Neural progenitor cell (in vitro differentiated cells): Measurements from ENCODE around the gene LAMA2. TPM values are rescaled to one million over a fixed set of nuclear protein-coding genes. Genes with fewer than 3 reads are reported as not detected.

ENCODE experiments used
- DNase-seq: peaks from one replicate; pipeline ENCODE4 v3.0.0-alpha.2; 2016; ENCODE audit warnings: low spot score
- H2AFZ ChIP-seq: fragments of 200-600 bp; sonication (generic); replicated peaks from 2 replicates; pipeline ENCODE4 v1.6.1; 2016; ENCODE audit warnings: antibody characterized with exemption
- H3F3A ChIP-seq: fragments of 200-600 bp; sonication (generic); 2 replicates; pipeline ENCODE4 v1.6.1; 2016; ENCODE audit warnings: antibody characterized with exemption, low read depth
- H3K27ac ChIP-seq: fragments of 200-600 bp; sonication (generic); 2 replicates; pipeline ENCODE4 v1.5.1; 2016; ENCODE audit warnings: mild to moderate bottlenecking
- H3K27me3 ChIP-seq: fragments of 200-600 bp; sonication (generic); 2 replicates; pipeline ENCODE4 v1.6.1; 2016; ENCODE audit warnings: mild to moderate bottlenecking, moderate library complexity
- H3K36me3 ChIP-seq: fragments of 200-600 bp; sonication (generic); 2 replicates; pipeline ENCODE4 v1.5.1; 2016
- H3K4me1 ChIP-seq: fragments of 200-600 bp; sonication (generic); 2 replicates; pipeline ENCODE4 v1.6.1; 2016; ENCODE audit warnings: mixed run types
- H3K4me2 ChIP-seq: fragments of 200-600 bp; sonication (generic); 2 replicates; pipeline ENCODE4 v1.6.1; 2016
- H3K4me3 ChIP-seq: fragments of 200-600 bp; sonication (generic); 2 replicates; pipeline ENCODE4 v1.5.1; 2016
- H3K79me2 ChIP-seq: fragments of 200-600 bp; sonication (generic); 2 replicates; pipeline ENCODE4 v1.6.1; 2016; ENCODE audit warnings: low read depth
- H3K9ac ChIP-seq: fragments of 200-600 bp; sonication (generic); 2 replicates; pipeline ENCODE4 v1.6.1; 2016
- H3K9me3 ChIP-seq: fragments of 200-600 bp; sonication (generic); 2 replicates; pipeline ENCODE4 v1.5.1; 2016; ENCODE audit warnings: low read depth
- H4K20me1 ChIP-seq: fragments of 200-600 bp; sonication (generic); 2 replicates; pipeline ENCODE4 v1.6.1; 2016; ENCODE audit warnings: low read depth
- H3K27ac Mint-ChIP-seq: 3 replicates; pipeline ENCODE4 v1.8.0; 2021; ENCODE audit warnings: mixed read lengths
- H3K27me3 Mint-ChIP-seq: 2 replicates; pipeline ENCODE4 v1.8.0; 2022; ENCODE audit warnings: low read depth, mild to moderate bottlenecking, inconsistent platforms, moderate library complexity, mixed read lengths; ENCODE audit not compliant: insufficient read depth
- H3K36me3 Mint-ChIP-seq: 3 replicates; pipeline ENCODE4 v1.8.0; 2021; ENCODE audit warnings: mixed read lengths
- H3K4me1 Mint-ChIP-seq: 3 replicates; pipeline ENCODE4 v1.8.0; 2021; ENCODE audit warnings: mixed read lengths
- H3K4me3 Mint-ChIP-seq: 3 replicates; pipeline ENCODE4 v1.8.0; 2021; ENCODE audit warnings: mild to moderate bottlenecking, moderate library complexity, mixed read lengths
- H3K9me3 Mint-ChIP-seq: 3 replicates; pipeline ENCODE4 v1.8.0; 2020; ENCODE audit warnings: mixed read lengths
- CTCF ChIP-seq: fragments of 200-600 bp; sonication (generic); IDR thresholded peaks from 2 replicates; pipeline ENCODE4 v1.5.1; 2017; ENCODE audit warnings: antibody characterized with exemption, mild to moderate bottlenecking
- EZH2 ChIP-seq: fragments of 200-600 bp; sonication (generic); IDR thresholded peaks from 2 replicates; pipeline ENCODE4 v1.6.1; 2017; ENCODE audit warnings: antibody characterized with exemption, mild to moderate bottlenecking, moderate library complexity
- EZH2phosphoT487 ChIP-seq: fragments of 200-600 bp; sonication (generic); IDR thresholded peaks from 2 replicates; pipeline ENCODE4 v1.6.1; 2017; ENCODE audit warnings: antibody characterized with exemption
- total RNA-seq: library from RNA; depleted of rRNA; stranded (reverse); fragments of >200 nt; gene quantifications from 2 replicates; pipeline ENCODE4 v1.2.3, GENCODE V29; 2015; ENCODE audit warnings: low replicate concordance

Gene LAMA2
- total RNA-seq, 1 donor from 2014 or later, result 1.5 TPM

- Histone ChIP-seq H3K4me3 (no peak overlapping the region), H3K4me1 (no peaks in the 10 kb centered on the region), H3F3A (no peaks in the 10 kb centered on the region), H3K79me2 (no peaks in the 10 kb centered on the region), H3K4me2 (no peak overlapping the region), H3K27ac (no peak overlapping the region), H3K9me3 (no peaks in the 10 kb centered on the region), H3K36me3 (no peaks in the 10 kb centered on the region), H2AFZ (no peak overlapping the region), H3K27me3 (no peaks in the 10 kb centered on the region), H4K20me1 (no peaks in the 10 kb centered on the region), H3K9ac (no peak overlapping the region)
- Mint-ChIP-seq H3K4me3 (no peak overlapping the region), H3K27ac (no peak overlapping the region), H3K9me3 (no peaks in the 10 kb centered on the region), H3K4me1 (peaks cover 9% of the 10 kb centered on the region), H3K27me3 (no peaks in the 10 kb centered on the region), H3K36me3 (no peaks in the 10 kb centered on the region)
- TF ChIP-seq CTCF (no peak), EZH2 (no peak), EZH2phosphoT487 (no peak)
- no peak for DNase-seq
Observed at GRCh38 chr6:129236001-129236517, 353.1 kb downstream of the LAMA2 start.

- Mint-ChIP-seq H3K27ac (no peak overlapping the region), H3K9me3 (no peaks in the 10 kb centered on the region), H3K27me3 (no peaks in the 10 kb centered on the region), H3K4me3 (no peak overlapping the region), H3K4me1 (peaks cover 9% of the 10 kb centered on the region), H3K36me3 (no peaks in the 10 kb centered on the region)
- no peaks in the 10 kb centered on the region for H3K9me3 ChIP-seq
- no peaks in the 10 kb centered on the region for H3F3A ChIP-seq
- no peak overlapping the region for H3K27ac ChIP-seq
- no peaks in the 10 kb centered on the region for H3K79me2 ChIP-seq
- no peak for DNase-seq
- no peaks in the 10 kb centered on the region for H3K27me3 ChIP-seq
- no peak overlapping the region for H2AFZ ChIP-seq
- H3K4me3 ChIP-seq, result no peak overlapping the region
- no peaks in the 10 kb centered on the region for H3K36me3 ChIP-seq
- no peaks in the 10 kb centered on the region for H4K20me1 ChIP-seq
- H3K4me1 ChIP-seq, result no peaks in the 10 kb centered on the region
- H3K9ac ChIP-seq, result no peak overlapping the region
- no peak overlapping the region for H3K4me2 ChIP-seq
- no peak for TF ChIP-seq EZH2
- TF ChIP-seq CTCF, result no peak
Observed at GRCh38 chr6:129238991-129239390, 356.1 kb downstream of the LAMA2 start.

GRCh38 chr6:129239825-129240491 lies 357.0 kb downstream of the LAMA2 start:
- H3K4me3 ChIP-seq, result no peak overlapping the region
- Mint-ChIP-seq H3K27me3 (no peaks in the 10 kb centered on the region), H3K9me3 (no peaks in the 10 kb centered on the region), H3K4me3 (no peak overlapping the region), H3K36me3 (no peaks in the 10 kb centered on the region), H3K27ac (no peak overlapping the region), H3K4me1 (peaks cover 5% of the 10 kb centered on the region)
- no peaks in the 10 kb centered on the region for H3F3A ChIP-seq
- no peaks in the 10 kb centered on the region for H4K20me1 ChIP-seq
- TF ChIP-seq CTCF, result no peak
- no peak for TF ChIP-seq EZH2
- no peak for TF ChIP-seq EZH2phosphoT487
- H3K9ac ChIP-seq, result no peak overlapping the region
- H3K27me3 ChIP-seq, result no peaks in the 10 kb centered on the region
- H3K4me2 ChIP-seq, result no peak overlapping the region
- H3K36me3 ChIP-seq, result no peaks in the 10 kb centered on the region
- no peaks in the 10 kb centered on the region for H3K79me2 ChIP-seq
- H3K4me1 ChIP-seq, result no peaks in the 10 kb centered on the region
- no peak for DNase-seq
- no peak overlapping the region for H3K27ac ChIP-seq
- H2AFZ ChIP-seq, result no peak overlapping the region
- no peaks in the 10 kb centered on the region for H3K9me3 ChIP-seq
